Type B pancreatic cell (in vitro differentiated cells): Measurements from ENCODE around the gene CELSR1. TPM values are rescaled to one million over a fixed set of nuclear protein-coding genes. Genes with fewer than 3 reads are reported as not detected.

ENCODE experiments used
- DNase-seq: peaks from one replicate; pipeline ENCODE4 v3.0.0; 2021; ENCODE audit warnings: mixed read lengths; ENCODE audit not compliant: unreplicated experiment; ENCODE audit errors: extremely low spot score
- H3K27ac Mint-ChIP-seq: 2 replicates; pipeline ENCODE4 v1.8.0; 2021; ENCODE audit warnings: mild to moderate bottlenecking, mixed read lengths
- H3K27me3 Mint-ChIP-seq: 2 replicates; pipeline ENCODE4 v1.8.0; 2021; ENCODE audit warnings: mixed read lengths
- H3K36me3 Mint-ChIP-seq: 2 replicates; pipeline ENCODE4 v1.8.0; 2021; ENCODE audit warnings: mixed read lengths
- H3K4me1 Mint-ChIP-seq: one replicate; pipeline ENCODE4 v1.8.0; 2021; ENCODE audit warnings: mixed read lengths; ENCODE audit not compliant: unreplicated experiment
- H3K4me3 Mint-ChIP-seq: 2 replicates; pipeline ENCODE4 v1.8.0; 2021; ENCODE audit warnings: mild to moderate bottlenecking, mixed read lengths
- H3K9me3 Mint-ChIP-seq: 2 replicates; pipeline ENCODE4 v1.8.0; 2021; ENCODE audit warnings: mixed read lengths
- total RNA-seq: library from RNA; stranded (reverse); gene quantifications from 2 replicates; pipeline ENCODE4 v1.2.1, GENCODE V29; 2021; ENCODE audit warnings: low replicate concordance
- TF ChIP-seq, protein P1 (sequence below): fragments of 200-600 bp; sonication (generic); conservative IDR thresholded peaks from 2 replicates; pipeline ENCODE4 v1.5.0; 2021; ENCODE audit warnings: antibody characterized with exemption, mild to moderate bottlenecking

Gene CELSR1
- total RNA-seq, 1 donor from 2014 or later, result 27.8 TPM

GRCh38 chr22:46576556-46577367 is 39.3 kb upstream of the CELSR1 start:
- Mint-ChIP-seq H3K27me3 (peaks cover 5% of the 10 kb centered on the region), H3K27ac (peak overlapping the region; percentile 97), H3K9me3 (peaks cover 5% of the 10 kb centered on the region), H3K4me3 (peak overlapping the region; percentile 84), H3K4me1 (peaks cover 43% of the 10 kb centered on the region), H3K36me3 (no peaks in the 10 kb centered on the region)
- DNase-seq, result peak; percentile 76
- TF ChIP-seq, protein P1, sequence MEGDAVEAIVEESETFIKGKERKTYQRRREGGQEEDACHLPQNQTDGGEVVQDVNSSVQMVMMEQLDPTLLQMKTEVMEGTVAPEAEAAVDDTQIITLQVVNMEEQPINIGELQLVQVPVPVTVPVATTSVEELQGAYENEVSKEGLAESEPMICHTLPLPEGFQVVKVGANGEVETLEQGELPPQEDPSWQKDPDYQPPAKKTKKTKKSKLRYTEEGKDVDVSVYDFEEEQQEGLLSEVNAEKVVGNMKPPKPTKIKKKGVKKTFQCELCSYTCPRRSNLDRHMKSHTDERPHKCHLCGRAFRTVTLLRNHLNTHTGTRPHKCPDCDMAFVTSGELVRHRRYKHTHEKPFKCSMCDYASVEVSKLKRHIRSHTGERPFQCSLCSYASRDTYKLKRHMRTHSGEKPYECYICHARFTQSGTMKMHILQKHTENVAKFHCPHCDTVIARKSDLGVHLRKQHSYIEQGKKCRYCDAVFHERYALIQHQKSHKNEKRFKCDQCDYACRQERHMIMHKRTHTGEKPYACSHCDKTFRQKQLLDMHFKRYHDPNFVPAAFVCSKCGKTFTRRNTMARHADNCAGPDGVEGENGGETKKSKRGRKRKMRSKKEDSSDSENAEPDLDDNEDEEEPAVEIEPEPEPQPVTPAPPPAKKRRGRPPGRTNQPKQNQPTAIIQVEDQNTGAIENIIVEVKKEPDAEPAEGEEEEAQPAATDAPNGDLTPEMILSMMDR, result no peak

GRCh38 chr22:46575911-46576555 is 38.6 kb upstream of the CELSR1 start:
- no peaks in the 10 kb centered on the region for H3K36me3 Mint-ChIP-seq
- H3K27me3 Mint-ChIP-seq, result peaks cover 5% of the 10 kb centered on the region
- peaks cover 36% of the 10 kb centered on the region for H3K4me1 Mint-ChIP-seq
- H3K9me3 Mint-ChIP-seq, result peaks cover 5% of the 10 kb centered on the region
- H3K4me3 Mint-ChIP-seq, result peak overlapping the region; percentile 84
- TF ChIP-seq, protein P1, result no peak
- H3K27ac Mint-ChIP-seq, result peak overlapping the region; percentile 97
- no peak for DNase-seq

DNA sequence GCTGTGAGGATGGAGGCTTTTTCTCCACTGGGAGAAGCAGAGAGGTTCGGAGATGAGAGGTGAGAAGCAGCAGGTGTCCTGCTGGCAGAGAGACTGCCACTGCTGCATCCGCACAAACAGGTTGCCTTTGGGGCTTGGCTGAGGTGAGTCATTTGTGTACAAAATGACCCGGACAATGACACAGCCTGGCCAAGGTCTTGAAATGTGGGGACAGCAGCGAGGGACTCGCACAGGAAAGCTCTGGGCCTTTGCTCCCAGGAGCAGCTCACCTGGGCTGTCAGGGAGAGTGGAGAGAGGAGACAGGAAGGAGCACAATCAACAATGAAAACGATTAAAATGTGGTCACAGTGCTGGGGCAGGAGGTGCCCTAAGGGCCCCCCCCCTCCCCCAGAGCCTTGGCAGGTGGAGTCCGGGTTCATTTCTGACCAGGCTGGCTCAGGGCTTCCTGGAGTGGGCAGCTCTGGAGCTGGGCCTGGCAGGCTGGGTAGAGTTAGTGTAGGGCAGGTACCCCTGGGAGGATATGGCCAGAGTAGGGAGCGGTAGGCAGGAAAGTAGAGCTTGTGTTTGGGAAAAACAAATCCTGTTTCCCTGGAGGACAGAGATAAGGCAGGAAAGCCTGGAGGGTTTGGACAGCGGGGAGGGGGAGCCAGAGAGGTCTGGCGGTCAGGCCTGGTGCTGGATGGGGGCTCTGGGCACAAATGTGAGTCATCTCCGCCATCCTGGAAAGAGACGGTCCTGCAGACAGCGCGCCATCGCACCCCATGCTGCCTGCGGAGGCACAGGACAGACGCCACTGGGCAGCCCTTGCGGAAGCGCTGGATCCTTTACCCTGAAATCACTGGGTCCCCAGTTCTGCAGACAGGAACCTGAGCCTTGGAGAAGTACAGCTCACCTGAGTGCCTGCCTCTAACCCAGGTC is 37.8 kb upstream of the CELSR1 start:
- no peak for DNase-seq
- Mint-ChIP-seq H3K27ac (peak overlapping the region; percentile 97), H3K36me3 (no peaks in the 10 kb centered on the region), H3K27me3 (peaks cover 5% of the 10 kb centered on the region), H3K9me3 (peaks cover 5% of the 10 kb centered on the region), H3K4me1 (peaks cover 29% of the 10 kb centered on the region), H3K4me3 (peak overlapping the region; percentile 84)
- TF ChIP-seq, protein P1, result no peak

GRCh38 chr22:46574438-46574992 is 37.1 kb upstream of the CELSR1 start:
- TF ChIP-seq, protein P1, result no peak
- Mint-ChIP-seq H3K4me1 (peaks cover 22% of the 10 kb centered on the region), H3K4me3 (peak overlapping the region; percentile 84), H3K36me3 (no peaks in the 10 kb centered on the region), H3K9me3 (peaks cover 5% of the 10 kb centered on the region), H3K27me3 (peaks cover 5% of the 10 kb centered on the region), H3K27ac (peak overlapping the region; percentile 97)
- no peak for DNase-seq

DNA sequence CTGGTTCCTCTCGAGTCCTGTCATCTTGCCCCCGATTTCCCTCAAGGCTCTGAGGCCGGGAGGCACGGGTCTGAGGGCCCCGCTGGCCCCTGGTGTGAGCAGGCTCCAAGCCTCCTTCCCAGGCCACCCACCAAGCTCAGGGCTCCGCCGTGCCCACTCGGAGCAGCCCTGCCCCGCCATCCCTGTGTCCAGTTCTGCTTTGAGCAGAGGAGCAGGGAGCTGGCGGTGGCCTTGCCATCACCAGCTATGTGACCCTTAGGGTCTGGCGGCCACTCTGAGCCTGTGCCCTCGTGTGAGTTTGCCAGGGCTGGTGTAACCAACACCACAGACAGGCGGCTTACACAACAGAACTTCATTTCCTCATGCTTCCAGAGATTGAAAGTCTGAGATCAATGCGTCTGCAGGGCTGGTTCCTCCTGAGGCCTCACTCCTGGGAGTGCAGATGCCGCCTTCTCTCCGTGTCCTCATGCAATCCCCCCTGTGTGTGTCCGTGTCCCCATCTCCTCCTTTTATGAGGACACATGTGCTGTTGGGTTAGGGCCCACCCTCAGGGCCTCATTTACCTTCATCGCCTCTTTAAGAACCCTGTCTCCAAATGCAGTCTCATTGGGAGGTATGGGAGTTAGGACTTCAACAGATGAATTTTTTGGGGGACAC is 36.5 kb upstream of the CELSR1 start:
- Mint-ChIP-seq H3K27me3 (peaks cover 5% of the 10 kb centered on the region), H3K27ac (peak overlapping the region; percentile 41), H3K36me3 (no peaks in the 10 kb centered on the region), H3K4me1 (peaks cover 16% of the 10 kb centered on the region), H3K9me3 (peaks cover 5% of the 10 kb centered on the region), H3K4me3 (peak overlapping the region; percentile 36)
- no peak for DNase-seq
- TF ChIP-seq, protein P1, result no peak
